Effector CD4-positive, alpha-beta T cell (primary cell): ENCODE results near the gene GRWD1.
"Not testable (repeated sequence)": the region's sequence is repeated elsewhere in the genome, so short reads cannot be mapped to it uniquely, and the experiment has no call there.

ENCODE experiments used
- DNase-seq: peaks from one replicate; pipeline ENCODE4 v3.0.0-alpha.2; 2020

The GRWD1 gene

DNA sequence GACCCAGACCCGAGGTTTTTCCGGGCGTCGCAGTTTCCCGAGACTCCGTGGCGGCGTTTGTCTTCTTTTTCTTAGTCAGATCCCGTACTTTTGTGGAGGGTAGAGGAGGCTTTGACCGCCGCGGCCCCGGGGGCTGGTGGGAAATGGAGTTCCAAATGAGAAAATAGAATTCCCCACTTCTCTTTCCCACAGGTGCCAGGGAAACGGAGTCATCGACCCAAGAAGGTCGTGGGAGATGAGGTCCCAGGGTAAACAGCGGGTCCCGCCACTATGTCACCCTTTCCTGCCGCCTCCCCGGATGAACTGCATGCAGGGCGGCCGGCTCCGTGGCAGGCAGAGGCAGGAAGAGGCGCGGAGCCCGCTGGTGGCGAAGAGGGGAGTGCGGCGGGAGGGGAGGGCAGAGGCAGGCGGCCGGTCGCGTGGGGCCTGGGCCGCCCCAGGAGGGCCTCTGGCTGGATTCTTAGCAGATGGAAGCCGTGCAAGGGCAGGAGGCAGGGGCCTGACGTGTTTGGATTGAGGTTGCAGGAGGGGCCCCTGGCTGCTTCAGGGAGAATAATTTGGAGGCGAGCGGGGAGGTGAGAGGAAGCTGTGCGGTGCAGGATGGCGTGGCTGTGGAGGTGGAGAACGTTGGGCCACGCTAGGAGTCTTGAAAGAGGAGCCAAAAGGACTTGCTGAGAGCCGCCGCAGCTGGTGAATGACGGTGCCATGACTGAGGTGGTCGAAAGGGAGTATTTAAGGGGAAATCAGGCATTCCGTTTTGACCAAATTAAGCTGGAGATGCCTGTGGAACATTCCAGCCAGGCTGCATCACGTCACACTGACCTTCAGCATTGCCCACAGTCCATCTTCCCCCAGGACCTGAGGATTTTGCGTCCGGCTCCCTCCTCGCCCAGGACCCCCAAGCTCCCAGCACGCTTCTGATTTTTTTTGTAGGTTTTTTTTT lies 35.0 kb downstream of the GRWD1 start:
- DNase-seq, result peak; percentile 53

DNA sequence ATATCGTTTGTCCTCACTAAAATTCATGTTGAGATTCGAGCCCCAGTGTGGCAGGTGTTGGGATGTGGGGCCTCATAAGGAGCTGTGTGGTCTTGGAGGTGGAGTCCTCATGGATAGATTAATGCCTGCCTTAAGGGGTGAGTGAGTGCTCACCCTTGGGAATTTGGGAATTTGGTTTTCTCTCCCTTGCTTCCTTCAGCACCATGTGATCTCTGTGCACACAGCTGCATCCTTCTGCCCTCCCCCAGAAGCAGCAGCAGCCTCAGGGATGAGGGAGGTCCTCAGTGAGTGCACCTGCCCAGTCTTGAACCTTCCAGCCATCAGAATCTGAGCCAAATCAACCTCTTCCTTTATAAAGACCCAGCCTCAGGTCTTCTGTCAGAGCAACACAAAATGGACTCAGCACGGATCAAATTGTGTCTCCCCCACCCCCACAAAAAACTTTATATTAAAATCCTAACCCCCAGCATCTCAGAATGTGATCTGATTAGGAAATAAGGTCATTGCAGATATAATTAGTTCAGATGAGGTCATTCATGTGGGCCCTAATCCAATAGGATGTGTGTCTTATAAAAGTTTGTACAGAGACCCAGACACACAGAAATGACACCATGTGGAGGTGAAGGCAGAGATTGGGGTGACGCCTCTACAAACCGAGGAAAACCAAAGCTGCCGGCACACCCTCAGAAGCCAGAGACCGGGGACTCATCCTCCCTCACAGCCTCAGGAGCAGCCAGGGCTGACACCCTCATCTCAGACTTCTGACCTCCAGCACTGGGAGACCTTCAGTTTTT lies 36.3 kb downstream of the GRWD1 start:
- no peak for DNase-seq

DNA sequence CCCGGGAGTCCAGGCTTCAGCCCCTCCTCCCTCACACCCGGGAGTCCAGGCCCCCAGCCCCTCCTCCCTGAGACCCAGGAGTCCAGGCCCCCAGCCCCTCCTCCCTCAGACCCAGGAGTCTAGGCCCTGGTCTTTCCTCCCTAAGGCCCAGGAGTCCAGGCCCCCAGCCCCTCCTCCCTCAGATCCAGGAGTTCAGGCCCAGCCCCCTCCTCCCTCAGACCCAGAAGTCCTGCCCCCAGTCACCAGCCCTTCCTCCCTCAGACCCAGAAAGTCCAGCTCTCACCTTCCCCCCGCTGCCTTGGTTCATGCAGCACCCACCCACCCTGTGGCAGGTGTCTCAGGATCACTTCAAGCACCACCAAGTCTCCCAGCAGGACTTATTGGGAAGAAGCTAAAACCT lies 37.5 kb downstream of the GRWD1 start:
- no peak for DNase-seq

DNA sequence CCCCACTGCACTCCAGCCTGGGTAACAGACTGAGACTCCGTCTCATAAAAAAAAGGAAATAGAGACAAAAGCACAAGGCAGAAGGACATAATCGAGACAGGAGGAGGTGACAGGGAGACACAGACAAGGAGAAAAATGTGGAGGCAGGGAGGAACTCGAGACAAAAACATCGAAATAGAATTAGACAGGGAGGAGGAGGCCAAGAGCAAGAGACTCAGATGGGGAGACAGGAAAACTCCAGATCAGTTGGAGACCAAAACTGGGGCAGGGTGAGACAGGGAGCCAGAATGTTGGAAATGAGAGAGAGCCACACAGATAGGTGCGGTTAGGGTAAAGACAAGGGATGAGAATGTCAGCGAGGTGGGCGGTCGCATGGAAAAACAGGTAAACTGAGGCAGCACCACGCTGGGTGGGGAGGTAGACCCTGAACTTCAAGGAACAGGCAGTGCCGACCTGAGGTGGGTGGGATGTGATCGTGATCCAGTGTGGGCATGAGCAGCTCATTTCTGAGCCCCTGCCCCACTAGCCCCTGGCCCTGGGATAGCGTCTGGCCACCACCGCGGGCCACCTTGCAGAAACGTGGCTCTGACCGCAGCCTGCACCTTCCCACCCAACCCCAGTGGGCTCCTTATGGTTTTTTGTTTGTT lies 38.6 kb downstream of the GRWD1 start:
- no peak for DNase-seq

DNA sequence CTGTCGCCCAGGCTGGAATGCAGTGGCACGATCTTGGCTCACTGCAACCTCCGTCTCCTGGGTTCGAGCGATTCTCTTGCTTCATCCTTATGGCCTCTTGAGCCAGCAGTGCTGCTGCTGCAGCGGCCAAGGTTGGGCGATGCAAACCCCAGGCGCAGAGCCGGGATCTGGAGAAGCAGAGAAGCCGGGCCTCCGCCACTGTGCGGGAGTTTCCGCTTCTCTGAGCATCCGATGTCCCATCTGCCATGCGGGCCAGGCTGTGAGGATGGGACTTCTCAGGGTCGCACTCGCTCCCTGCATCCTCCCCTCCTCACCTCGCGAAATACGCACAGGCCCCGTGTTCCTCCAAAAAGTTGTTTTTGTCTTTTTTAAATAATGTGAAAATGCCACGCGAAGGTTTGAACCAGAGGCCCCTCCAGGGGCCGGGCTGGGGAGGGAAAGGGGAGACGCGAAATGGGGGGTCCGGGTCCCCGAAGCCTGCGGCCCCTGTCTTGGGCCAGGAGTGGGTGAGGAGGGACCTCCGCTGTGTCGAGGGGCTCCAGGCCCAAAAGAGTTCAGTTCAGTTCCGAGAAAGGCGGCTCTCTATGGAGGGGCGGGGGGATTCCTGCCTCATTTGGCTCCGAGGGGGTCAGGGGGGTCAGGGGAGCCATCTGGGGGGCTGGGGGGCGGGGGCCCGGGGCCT lies 39.3 kb downstream of the GRWD1 start:
- no peak for DNase-seq

DNA sequence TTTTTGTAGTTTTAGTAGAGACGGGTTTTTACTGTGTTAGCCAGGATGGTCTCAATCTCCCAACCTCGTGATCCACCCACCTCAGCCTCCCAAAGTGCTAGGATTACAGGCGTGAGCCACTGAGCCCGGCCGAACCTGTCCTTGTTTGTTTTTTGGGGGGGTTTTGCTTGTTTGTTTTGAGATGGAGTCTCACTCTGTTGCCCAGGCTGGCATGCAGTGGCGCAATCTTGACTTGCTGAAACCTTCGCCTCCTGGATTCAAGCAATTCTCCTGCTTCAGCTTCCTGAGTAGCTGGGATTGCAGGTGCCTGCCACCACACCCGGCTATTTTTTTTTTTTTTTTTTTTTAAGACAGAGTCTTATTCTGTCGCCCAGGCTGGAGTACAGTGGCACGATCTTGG lies 40.9 kb downstream of the GRWD1 start:
- not testable (repeated sequence) for DNase-seq

DNA sequence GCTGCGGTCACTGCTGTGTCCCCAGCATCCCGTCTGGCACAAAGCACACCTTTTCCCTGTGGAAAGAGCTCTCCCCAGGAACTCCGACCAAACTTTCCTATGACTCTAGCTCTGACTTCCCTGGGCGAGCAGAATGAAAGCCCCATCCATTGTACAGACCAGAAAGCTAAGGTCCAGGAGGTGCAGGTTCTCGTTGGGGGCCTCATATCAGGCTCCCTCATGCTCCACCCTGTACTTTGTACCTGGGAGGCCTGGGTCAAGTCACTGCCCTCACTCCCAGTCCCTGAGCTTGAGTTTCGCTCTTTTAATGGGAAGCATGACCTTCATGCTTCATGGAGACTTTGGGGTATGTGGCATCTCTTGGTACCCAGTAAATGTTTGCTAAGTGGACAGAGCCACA lies 41.8 kb downstream of the GRWD1 start:
- no peak for DNase-seq

DNA sequence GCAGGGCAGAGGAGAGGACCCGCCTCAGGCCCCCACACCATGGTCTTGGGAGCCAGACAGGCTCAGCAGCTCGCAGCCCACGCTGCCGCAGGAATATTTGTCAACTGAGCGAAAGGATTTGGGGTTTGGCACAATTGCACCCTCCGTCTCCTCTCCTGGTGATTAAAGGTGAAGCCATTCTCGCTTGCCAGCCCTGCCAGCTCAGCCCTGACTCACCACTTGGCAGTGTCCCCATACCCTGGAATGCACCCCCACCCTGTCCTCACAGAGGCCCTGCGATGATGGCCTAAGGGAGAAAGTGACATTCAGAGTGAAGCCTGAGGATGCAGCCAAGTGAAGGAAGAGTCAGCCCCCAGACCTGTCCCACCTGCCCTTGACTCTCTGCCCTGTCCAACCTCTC lies 42.2 kb downstream of the GRWD1 start:
- no peak for DNase-seq

DNA sequence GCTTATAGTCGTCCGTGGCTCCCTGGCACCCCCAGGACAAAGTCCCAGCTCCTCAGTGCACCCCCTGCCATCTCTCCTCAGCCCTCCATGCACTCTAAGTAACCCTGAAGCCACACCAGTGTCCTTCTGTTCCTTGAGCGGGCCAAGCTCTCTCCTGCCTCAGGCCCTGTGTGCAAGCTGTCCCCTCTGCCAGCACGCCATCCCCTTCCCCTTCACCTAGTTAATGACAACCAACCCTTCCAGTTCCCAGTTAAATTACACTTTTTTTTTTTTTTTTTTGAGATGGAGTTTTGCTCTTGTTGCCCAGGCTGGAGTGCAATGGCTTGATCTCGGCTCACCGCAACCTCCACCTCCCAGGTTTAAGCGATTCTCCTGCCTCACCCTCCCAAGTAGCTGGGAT lies 42.7 kb downstream of the GRWD1 start:
- DNase-seq, result not testable (repeated sequence)

DNA sequence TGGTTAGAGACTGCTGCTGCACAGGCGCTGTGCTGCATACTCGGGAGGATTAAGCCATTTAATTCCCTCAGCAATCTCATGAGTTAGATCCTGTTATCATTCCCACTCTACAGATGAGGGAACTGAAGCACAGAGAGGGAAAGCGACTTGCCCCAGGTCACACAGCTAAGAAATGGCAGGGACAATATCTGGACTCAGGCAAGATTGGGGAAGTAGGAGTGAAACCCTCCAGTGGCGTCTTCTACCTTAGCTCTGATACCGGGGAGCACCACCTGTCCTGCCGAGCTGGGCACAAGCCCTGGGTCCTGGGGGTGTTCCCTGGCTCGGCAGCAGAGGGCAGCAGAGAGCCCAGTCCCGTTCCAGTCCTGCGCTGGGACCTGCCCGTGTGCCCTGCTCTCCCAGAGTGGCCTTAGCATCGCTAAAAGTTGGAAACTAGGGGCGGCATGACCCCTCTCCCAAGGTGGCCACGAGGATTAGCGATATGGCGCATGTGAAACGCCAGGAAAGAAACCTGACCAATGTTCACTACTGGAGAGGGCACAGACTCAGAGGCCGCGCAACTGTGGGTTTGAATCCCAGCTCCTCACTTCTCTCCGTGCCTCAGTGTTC lies 43.9 kb downstream of the GRWD1 start:
- peak; percentile 70 for DNase-seq

DNA sequence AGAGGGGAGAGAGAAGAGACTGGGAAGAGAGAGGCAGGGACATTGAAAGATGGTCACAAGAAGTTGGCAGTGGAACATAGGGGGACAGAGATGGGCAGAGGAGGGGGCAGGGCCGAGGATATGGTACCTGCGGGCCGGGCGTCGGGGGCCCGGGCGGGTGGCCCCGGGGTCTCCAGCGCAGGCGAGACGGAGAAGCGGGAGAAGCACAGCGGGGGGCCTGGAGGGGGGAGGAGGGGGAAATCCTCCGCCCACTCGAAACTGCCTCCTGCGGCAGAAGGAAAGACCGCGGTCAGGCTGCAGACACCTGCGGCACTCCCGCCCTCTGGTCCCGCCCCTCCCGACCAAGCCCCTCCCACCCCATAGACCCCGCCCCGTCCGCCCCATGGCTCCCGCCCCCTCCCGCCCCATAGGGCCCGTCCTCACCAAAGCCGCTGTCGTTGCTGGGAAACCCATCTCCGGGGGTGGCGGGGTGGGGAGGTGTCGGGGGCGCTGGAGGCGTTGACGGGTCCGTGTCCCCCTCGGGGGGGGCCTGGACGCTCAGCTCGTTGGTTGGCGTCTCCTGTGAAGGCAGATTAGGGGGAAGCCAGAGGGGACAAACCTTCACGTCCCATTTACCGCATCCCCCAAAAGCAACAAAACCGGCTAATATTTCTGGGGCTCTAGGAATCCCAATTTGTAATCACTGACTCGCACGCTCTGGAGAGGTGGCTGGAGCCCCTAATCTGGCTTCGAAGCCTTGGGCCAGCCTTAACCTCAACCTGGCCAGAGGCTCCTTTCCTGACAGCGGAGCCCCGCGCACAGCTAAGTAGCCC lies 45.4 kb downstream of the GRWD1 start:
- peak; percentile 54 for DNase-seq

DNA sequence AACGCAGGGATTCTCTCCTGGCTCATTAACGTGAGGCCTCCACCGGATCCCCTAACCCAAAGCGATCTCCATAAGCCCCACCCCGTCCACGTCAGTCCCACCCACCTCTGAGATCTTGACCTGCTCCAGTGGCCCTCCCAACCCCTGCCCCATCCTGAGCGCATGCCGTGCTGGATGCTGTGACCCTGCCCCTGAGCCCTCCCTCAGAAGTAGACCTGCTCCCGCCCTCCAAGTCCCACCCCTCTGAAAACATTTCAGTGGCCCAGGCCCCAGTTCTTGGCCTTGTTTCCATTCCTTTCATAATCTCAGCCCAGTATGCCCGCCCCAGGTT lies 46.0 kb downstream of the GRWD1 start:
- DNase-seq, result no peak

DNA sequence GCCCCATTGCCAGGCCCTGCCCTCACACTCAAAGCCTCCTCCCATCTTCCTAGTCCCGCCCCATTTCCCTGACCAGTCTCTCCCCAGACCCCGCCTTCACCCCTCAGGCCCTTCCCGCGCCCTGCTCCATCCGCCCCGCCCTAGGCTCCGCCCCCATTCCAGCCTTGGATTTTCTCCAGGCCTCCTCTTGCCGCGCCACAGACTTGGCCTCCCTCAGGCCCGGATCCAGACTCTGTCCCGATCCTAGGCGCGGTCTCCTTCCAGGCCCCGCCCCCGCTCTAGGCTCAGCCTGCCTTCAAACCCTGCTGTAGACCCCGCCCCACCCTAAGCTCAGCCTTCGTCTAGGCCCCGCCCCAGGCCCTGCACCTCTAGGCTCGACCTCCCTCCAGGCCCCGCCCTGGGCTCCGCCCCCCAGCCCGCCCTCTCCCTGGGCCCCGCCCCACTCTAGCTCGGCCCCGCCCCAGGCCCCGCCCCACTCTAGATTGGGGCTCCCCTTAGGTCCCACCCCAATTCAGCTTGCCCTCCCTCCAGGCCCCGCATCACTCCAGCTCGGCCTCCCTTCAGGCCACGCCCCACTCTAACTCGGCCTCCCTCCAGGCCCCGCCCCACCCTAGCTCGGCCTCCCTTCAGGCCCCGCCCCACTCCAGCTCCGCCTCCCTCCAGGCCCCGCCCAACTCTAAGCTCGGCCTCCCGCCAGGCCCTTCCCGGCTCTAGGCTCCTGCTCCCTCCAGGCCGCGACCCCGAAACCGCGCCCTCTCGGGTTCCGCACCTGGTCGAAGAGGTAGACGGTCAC lies 47.3 kb downstream of the GRWD1 start:
- DNase-seq, result peak; percentile 73

DNA sequence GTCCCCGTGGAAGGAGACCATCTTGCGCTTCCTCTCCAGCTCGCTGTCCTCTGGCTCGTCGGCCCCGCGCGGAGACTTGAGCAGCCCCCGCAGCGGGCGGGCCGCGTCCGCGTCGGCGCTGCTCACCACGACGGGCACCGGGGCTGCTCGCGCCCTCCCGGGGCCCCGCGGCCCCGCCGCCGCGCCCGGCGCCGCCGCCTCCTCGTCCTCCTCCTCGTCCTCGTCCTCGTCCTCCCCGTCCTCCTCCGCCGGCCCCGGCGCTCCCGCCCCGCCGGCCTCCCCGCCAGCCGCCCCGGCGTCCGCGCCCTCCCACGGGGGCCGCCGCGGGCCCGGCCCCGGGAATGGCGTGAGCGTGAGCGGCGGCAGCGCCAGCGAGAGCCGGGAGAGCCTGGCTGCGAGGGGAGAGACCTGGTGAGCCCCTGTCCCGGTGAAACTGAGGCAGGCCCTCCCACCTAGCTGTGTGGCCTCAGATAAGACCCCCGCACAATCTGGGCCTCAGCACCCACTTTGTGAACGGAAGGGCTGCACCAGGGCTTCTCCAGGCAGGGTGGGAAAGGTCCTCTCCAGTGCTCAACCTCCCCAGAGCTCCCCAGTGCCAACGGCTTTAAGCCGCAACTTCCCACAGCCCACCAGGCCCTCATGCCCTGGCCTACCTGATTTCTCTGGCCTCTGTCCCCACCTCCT lies 48.1 kb downstream of the GRWD1 start:
- no peak for DNase-seq

DNA sequence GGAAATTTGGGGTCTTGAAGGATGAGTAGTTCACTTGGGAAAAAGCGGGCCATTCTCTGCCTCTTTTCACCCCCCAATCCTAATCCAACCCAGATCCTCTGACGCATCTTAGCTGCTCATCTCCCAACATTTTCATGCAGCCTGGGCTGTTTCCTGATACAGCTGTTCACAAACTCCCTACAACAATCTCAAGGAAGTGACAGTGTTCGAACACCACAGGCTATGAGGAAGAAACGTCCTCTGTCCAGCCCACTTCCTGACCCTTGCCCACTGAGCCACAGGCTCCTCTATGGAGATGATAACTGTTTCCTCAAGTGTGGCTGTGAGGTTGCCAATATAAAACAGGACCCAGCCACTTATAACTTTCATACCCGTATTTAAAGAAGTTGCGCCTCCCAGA lies 49.6 kb downstream of the GRWD1 start:
- DNase-seq, result no peak

DNA sequence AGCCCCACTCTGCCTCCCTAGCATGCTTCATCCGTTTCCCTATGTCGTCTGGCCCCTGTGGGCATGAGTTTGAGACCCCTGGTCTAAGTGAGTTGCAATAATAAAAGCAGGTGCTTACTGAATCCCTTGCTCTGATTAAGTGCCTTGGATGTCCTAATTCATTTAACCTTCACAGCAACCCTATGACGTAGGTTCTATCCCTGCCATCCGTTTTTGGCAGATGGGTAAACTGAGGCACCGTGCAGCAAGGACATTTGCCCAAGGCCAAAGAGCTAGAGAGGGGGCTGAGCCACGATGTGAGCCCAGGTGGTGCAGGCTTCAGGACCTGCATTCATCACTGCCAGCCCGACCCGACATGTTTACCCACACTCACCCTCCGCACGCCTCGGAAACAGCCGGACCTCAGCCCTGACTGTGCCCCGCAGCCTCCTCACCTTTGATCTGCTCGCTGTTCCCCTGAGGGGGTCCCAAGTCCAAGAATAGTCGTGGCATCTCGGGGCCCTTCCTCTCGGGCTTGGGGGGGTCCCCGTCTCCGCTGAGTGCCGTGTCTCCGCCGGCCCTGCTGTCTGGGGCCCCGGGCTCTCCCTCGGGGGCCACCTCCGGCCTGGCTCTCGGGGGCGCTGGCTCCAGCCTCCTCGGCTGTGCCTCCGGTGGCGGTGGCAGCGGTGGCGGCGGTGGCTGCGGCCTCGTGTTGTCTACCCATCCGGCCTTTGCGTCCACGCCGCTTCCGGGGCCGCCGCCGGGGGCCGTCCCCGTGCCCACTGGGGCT lies 51.4 kb downstream of the GRWD1 start:
- no peak for DNase-seq

DNA sequence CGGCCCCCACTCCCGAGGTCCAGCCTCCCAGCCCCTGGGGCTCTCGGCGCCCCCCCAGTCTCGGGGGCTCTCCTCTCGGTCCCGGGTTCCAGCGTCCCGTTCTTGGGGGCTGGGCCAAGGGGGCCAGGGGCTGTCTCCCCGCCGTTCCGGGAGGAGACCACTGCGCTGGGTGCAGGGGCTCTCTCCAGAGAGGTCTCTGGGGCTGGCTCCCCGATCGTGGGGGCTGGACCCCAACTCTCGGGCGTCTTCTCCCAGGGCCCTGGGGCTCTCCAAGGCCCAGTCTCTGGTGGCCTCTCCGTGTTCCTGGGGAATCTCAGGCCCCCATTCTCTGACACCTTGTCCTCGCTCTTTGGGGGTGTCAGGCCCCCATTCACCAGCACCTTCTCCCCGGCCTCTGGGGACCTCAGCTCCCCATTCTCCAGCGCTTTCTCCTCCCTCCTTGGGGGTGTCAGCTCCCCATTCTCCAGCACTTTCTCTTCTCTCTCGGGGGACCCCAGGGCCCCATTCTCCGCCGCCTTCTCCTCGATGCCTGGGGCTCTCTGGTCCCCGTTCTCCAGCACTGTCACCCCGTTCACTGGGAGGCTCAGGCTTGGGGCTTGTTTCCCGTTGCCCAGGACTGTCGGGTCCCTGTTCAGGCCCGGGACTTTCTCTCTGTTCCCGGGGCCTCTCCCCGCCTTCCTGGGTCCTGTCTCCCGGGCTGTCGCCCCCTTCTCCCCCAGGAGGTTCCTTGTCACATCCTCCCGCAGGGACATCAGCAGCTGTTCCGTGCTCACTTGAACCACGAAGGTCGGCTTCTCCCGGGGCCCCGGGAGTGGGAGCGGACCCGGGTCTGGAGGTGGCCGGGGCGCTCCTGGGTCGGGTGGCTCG lies 52.2 kb downstream of the GRWD1 start:
- no peak for DNase-seq

DNA sequence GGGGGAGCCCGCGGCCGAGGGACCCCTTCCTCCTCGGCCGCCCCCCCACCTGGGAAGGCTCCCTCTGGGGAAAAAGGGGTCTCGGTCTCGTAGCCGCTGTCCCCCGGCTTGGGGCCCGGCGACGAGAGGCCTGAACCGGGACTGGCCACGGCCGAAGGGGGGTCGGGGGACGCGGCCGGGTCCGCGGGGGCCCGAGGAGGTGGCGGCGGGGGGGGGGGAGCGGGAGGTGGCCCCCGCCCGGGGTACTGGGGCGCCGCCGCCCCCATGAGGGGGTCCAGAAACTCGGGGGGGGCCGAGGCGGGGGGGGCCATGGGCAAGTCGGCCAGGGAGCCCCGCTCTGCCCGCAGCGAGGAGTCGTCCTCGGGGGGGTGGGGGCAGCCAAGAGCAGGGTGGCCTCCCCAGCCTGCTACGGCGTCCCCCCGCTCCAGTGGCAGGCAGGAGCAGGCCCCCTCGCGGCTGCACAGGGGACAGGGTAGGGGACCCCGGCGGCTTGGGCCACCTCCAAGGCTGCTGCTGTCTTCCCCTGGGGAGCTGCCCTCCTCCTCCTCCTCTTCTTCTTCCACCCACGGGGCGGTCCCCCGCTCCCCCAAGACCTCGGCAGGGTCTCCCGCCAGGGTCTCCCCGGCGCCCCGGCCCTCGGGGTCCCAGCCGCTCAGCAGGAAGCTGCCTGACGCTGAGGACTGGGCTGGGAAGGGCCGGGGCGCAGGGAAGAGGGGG lies 53.0 kb downstream of the GRWD1 start:
- DNase-seq, result no peak
